VCaP (cell line): ENCODE results near the gene TNS3.
A peak's percentile ranks its signal among the peaks of the same experiment; 100 is the strongest.

Source experiments
- H3K27ac ChIP-seq: fragments of 450-650 bp; 2 replicates; pipeline ENCODE4 v1.5.1; 2017
- TF ChIP-seq, protein P1 (sequence below): fragments of 450-650 bp; conservative IDR thresholded peaks from 2 replicates; pipeline ENCODE4 v1.5.1; 2017; ENCODE audit warnings: mild to moderate bottlenecking, moderate library complexity

TNS3 gene

GRCh38 chr7:47540387-47541350, 41.2 kb downstream of the TNS3 start:
- no peak overlapping the region for H3K27ac ChIP-seq
- TF ChIP-seq, protein P1, sequence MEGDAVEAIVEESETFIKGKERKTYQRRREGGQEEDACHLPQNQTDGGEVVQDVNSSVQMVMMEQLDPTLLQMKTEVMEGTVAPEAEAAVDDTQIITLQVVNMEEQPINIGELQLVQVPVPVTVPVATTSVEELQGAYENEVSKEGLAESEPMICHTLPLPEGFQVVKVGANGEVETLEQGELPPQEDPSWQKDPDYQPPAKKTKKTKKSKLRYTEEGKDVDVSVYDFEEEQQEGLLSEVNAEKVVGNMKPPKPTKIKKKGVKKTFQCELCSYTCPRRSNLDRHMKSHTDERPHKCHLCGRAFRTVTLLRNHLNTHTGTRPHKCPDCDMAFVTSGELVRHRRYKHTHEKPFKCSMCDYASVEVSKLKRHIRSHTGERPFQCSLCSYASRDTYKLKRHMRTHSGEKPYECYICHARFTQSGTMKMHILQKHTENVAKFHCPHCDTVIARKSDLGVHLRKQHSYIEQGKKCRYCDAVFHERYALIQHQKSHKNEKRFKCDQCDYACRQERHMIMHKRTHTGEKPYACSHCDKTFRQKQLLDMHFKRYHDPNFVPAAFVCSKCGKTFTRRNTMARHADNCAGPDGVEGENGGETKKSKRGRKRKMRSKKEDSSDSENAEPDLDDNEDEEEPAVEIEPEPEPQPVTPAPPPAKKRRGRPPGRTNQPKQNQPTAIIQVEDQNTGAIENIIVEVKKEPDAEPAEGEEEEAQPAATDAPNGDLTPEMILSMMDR, result no peak

DNA sequence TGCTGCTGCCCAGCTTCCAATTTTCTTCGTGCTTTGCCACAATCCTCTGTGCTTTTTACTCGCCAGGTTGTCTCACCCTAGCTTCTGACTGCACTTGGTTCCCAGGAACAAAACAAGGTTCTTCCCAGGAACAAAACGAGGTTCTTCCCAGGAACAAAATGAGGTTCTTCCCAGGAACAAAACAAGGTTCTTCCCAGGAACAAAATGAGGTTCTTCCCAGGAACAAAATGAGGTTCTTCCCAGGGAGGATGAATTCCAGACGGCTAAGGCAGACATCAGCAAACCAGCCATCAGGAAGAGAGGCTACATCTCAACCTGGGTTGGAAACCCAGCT, 41.9 kb downstream of the TNS3 start:
- TF ChIP-seq, protein P1, result no peak
- no peak overlapping the region for H3K27ac ChIP-seq

- no peak overlapping the region for H3K27ac ChIP-seq
- TF ChIP-seq, protein P1, result no peak
These were observed 42.4 kb downstream of the TNS3 start for GRCh38 chr7:47539398-47540052.

GRCh38 chr7:47538846-47539311, 43.0 kb downstream of the TNS3 start:
- TF ChIP-seq, protein P1, result no peak
- no peak overlapping the region for H3K27ac ChIP-seq

- TF ChIP-seq, protein P1, result no peak
- no peak overlapping the region for H3K27ac ChIP-seq
These were observed 43.9 kb downstream of the TNS3 start for GRCh38 chr7:47537716-47538675.

DNA sequence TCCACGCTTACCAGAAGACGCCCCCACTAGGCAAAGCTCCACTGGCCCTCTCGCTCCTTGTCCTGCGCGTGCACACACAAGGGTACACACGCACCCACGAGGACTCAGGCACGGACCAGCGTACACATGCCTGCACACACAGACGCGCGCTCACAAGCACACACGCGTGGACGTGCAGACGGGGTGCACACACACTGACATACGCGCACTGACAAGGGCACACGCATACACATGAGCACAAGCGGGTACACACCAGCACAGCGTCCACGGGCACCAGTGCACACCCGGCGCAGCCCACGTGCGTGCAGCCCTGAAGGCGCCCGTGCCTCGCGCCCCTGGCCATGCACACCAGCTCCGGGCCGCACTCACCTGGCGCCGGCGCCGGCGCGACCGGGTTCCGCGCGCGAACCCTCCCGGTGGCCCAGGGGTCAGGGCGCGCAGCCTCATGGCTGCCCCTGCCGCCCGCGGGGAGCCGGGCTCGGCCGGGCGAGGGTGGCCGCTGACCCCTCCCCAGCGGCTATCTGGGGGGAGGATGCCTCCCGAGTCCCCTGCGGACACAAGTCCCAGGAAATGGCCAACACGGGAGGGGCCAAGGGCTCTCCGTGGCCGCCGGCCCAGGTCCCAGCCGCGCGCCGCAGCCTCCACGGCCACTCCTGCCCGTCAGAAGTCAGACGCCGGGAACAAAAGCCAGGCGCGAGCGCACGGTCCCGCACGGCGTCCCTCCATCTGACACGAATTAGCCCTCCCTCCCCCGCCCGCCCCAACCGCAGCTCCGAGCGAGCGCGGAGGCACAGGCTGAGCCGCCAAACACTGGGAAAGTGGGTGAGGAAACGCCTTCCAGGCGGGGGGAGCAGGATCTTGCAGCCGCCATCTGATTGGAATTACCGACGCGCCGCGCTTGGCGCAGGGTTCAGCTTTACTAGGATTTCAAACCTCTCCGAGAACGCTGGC, 45.0 kb downstream of the TNS3 start:
- peak overlapping the region; percentile 53; the same call in 1 of the 2 replicates for H3K27ac ChIP-seq
- TF ChIP-seq, protein P1, result no peak
